ENCODE measurements around the gene TTC7B.

TTC7B gene

GRCh38 chr14:90547968-90548367 is 268.3 kb downstream of the TTC7B start:
- DNase-seq (ENCODE audit: low spot score) (no peak), ATAC-seq (ENCODE audit: low read depth) (no peak)
- H3K9me3 ChIP-seq (ENCODE audit: severe bottlenecking): no peaks in the 10 kb centered on the region
- no peaks in the 10 kb centered on the region for H3K27me3 ChIP-seq (ENCODE audit: insufficient read depth, poor library complexity, severe bottlenecking)
- H3K4me3 ChIP-seq (ENCODE audit: severe bottlenecking): no peak overlapping the region
- no peaks in the 10 kb centered on the region for H3K36me3 ChIP-seq (ENCODE audit: low read depth)
- no peak overlapping the region for H3K27ac ChIP-seq (ENCODE audit: poor library complexity, severe bottlenecking)
- no peak for TF ChIP-seq CTCF (IDR thresholded peaks at IDR 0.05; ENCODE audit: poor library complexity, severe bottlenecking)
- H3K4me1 ChIP-seq (ENCODE audit: insufficient read depth, poor library complexity, severe bottlenecking): no peaks in the 10 kb centered on the region

- H3K27me3 ChIP-seq (ENCODE audit: insufficient read depth, poor library complexity, severe bottlenecking): no peaks in the 10 kb centered on the region
- no peaks in the 10 kb centered on the region for H3K4me1 ChIP-seq (ENCODE audit: insufficient read depth, poor library complexity, severe bottlenecking)
- H3K36me3 ChIP-seq (ENCODE audit: low read depth): no peaks in the 10 kb centered on the region
- DNase-seq (ENCODE audit: low spot score): no peak
- no peak for TF ChIP-seq CTCF (IDR thresholded peaks at IDR 0.05; ENCODE audit: poor library complexity, severe bottlenecking)
- ATAC-seq (ENCODE audit: low read depth): no peak
- no peak overlapping the region for H3K27ac ChIP-seq (ENCODE audit: poor library complexity, severe bottlenecking)
- H3K4me3 ChIP-seq (ENCODE audit: severe bottlenecking): no peak overlapping the region
- no peaks in the 10 kb centered on the region for H3K9me3 ChIP-seq (ENCODE audit: severe bottlenecking)
These were observed 269.0 kb downstream of the TTC7B start for GRCh38 chr14:90547250-90547649.

GRCh38 chr14:90546767-90547166 is 269.5 kb downstream of the TTC7B start:
- no peaks in the 10 kb centered on the region for H3K36me3 ChIP-seq (ENCODE audit: low read depth)
- ATAC-seq (ENCODE audit: low read depth) (no peak), DNase-seq (ENCODE audit: low spot score) (no peak)
- TF ChIP-seq CTCF (IDR thresholded peaks at IDR 0.05; ENCODE audit: poor library complexity, severe bottlenecking): no peak
- H3K4me1 ChIP-seq (ENCODE audit: insufficient read depth, poor library complexity, severe bottlenecking): no peaks in the 10 kb centered on the region
- H3K4me3 ChIP-seq (ENCODE audit: severe bottlenecking): no peak overlapping the region
- H3K27me3 ChIP-seq (ENCODE audit: insufficient read depth, poor library complexity, severe bottlenecking): no peaks in the 10 kb centered on the region
- no peaks in the 10 kb centered on the region for H3K9me3 ChIP-seq (ENCODE audit: severe bottlenecking)
- no peak overlapping the region for H3K27ac ChIP-seq (ENCODE audit: poor library complexity, severe bottlenecking)

- H3K27ac ChIP-seq (ENCODE audit: poor library complexity, severe bottlenecking): no peak overlapping the region
These were observed 270.1 kb downstream of the TTC7B start for GRCh38 chr14:90545966-90546751.

More at GRCh38 chr14:90545966-90546751, 270.1 kb downstream of the TTC7B start:
- Histone ChIP-seq H3K27me3 (ENCODE audit: insufficient read depth, poor library complexity, severe bottlenecking) (no peaks in the 10 kb centered on the region), H3K36me3 (ENCODE audit: low read depth) (no peaks in the 10 kb centered on the region), H3K4me1 (ENCODE audit: insufficient read depth, poor library complexity, severe bottlenecking) (no peaks in the 10 kb centered on the region), H3K9me3 (ENCODE audit: severe bottlenecking) (no peaks in the 10 kb centered on the region), H3K4me3 (ENCODE audit: severe bottlenecking) (no peak overlapping the region)
- ATAC-seq (ENCODE audit: low read depth) (no peak), DNase-seq (ENCODE audit: low spot score) (no peak)
- no peak for TF ChIP-seq CTCF (IDR thresholded peaks at IDR 0.05; ENCODE audit: poor library complexity, severe bottlenecking)

All from RWPE2 (cell line).